GM19239 (cell line): Measurements from ENCODE around the gene ATAD3C.
A peak's percentile ranks its signal among the peaks of the same experiment; 100 is the strongest.
"Not testable (repeated sequence)": the region's sequence is repeated elsewhere in the genome, so short reads cannot be mapped to it uniquely, and the experiment has no call there.

Experiments
- DNase-seq: peaks from one replicate; pipeline ENCODE4 v3.0.0; 2011; ENCODE audit warnings: low spot score; ENCODE audit not compliant: insufficient read length
- FAIRE-seq: peaks from 2 replicates; lab custom pipeline; 2011; peaks lifted over from hg19 to GRCh38; lab: Jason Lieb, UNC

ATAD3C gene

DNA sequence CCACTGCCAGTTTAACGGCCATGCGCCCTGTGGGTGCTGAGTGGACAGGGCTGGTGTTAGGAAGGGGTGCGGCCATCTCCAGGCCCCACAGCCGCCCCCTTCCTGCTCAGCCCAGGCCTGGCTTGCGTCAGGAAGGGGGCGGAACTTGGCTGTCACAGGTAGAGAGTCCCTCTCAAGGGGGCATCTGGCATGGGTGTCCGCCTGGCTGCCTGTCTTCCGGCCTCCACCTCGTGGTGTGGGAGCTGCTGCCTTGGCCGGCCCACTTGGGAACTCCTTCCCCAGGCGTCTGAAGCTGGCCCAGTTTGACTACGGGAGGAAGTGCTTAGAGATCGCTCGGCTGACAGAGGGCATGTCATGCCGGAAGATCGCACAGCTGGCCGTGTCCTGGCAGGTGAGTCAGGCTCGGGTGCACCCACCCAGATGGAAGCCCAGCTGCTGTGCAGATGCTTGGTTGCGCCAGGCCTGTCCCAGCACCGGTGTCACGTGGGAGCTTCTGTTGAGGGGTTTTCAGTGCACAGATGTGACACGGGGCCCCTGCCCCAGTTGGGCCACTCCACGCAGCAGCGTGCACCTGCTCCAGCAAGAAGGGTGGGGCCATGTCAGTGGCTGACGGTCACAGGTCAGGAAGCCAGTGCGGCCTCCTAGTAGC, 13.0 kb downstream of the ATAD3C start:
- FAIRE-seq (no peak), DNase-seq (no peak)

GRCh38 chr1:1463312-1463711, 13.8 kb downstream of the ATAD3C start:
- DNase-seq (no peak), FAIRE-seq (no peak)

GRCh38 chr1:1468196-1468985, 18.9 kb downstream of the ATAD3C start:
- FAIRE-seq, DNase-seq: not testable (repeated sequence)

- DNase-seq (no peak), FAIRE-seq (no peak)
These were observed 21.3 kb downstream of the ATAD3C start for GRCh38 chr1:1470626-1471388.

DNA sequence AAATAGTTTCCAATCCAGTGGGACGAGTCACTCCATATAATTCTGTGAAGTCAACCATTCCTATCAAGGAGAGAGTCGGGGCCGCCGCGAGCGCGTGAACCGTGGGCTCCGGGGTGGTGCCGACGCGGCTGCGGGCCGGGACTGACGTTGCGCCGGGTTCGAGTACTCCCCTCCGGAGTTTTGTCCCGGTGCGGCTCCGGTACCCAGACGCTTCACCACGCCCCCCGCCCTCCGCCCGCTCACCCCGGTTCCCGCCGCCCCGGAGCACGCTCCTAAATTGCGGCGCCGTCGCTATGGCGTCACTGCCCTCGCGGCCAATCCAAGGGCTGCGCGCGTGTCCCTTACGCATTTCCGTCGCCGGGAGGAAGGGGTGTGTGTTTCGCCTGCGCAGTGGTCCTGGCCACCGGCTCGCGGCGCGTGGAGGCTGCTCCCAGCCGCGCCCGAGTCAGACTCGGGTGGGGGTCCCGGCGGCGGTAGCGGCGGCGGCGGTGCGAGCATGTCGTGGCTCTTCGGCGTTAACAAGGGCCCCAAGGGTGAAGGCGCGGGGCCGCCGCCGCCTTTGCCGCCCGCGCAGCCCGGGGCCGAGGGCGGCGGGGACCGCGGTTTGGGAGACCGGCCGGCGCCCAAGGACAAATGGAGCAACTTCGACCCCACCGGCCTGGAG, 22.0 kb downstream of the ATAD3C start, which contains the start of gene ATAD3B:
Gene ATAD3B, plus strand, starts transcription at position 377 of the 664 bp plus-strand sequence. Its CDS starts 120 bp downstream, at position 497.
- peak; percentile 81 for FAIRE-seq

DNA sequence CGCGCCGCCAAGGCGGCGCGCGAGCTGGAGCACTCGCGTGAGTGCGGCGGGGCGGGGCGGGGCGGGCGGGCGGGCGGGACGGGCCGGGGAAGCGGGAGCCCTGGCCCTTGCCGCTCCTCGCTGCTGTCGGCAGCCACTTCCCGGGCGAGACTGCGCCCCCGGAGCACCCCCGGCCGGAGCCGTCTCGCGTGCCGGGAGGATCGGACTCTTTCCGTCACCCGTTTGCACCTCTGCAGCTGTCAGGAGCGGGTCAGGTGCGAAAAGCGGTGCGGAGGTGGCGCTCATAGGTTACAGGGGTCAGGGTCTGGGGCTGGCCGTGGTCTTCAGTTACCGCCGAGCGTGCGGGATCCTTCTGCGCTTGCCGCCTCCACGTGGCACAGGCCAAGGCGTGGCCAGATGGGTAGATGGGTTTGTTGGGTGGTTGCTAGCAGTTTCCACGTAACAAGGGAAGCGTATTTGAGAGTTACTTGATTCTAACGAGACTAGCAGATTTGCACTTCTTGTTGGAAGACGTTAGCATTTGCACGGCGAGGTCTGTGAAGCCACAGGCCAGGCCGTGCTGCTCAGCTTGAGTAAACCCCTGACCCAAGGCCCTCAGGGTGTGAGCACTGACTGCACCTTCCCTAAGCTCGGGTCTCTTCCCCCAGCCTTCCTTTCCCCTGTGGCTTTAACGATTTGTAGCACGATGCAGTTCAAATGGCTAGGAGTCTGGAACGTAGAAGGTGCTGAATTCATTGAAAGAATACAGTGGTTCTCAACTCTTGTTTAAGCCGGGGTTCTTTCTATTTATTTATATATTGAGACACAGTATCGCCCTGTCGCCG, 22.8 kb downstream of the ATAD3C start:
- FAIRE-seq = peak; percentile 81
- not testable (repeated sequence) for DNase-seq

More for the DNA sequence above, 22.0 kb downstream of the ATAD3C start, which contains the start of gene ATAD3B:
- DNase-seq = peak; percentile 98

DNA sequence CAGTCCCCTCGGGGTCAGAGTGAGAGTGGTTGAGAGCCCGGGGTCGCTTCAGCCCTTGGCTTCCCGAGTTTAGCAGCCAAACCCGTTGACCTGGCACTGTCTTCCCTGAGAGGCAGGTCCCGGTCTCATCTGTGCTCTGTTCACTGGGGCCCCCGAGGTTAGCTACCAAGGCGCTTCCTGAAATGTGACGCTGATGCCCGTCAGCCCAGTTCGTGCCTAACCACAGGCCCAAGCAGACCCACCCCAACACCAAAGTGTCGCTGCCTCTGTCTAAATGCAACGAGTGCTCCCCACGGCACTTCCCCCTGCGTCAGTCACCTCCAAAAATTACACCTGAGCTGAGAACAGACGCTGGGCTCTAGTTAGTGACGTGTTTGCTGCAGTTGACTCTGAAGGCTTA, 26.5 kb downstream of the ATAD3C start:
- DNase-seq, FAIRE-seq: not testable (repeated sequence)

DNA sequence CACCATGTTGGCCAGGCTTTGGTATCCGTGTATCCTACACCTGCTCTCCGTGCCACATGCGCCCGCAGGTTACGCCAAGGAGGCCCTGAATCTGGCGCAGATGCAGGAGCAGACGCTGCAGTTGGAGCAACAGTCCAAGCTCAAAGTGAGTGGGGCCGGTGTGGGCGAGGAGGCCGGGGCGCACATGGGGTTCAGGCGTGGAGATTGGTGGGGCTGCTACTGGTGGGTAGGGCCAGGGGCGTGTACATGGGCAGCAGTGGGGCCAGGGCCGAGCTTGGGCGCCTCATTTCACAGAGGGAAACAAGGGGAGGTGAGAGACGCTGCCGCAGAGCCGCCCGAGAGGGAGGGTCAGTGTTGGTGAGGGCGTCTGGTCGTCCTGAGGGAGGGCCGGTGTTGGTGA, 27.7 kb downstream of the ATAD3C start:
- DNase-seq (no peak), FAIRE-seq (no peak)

DNA sequence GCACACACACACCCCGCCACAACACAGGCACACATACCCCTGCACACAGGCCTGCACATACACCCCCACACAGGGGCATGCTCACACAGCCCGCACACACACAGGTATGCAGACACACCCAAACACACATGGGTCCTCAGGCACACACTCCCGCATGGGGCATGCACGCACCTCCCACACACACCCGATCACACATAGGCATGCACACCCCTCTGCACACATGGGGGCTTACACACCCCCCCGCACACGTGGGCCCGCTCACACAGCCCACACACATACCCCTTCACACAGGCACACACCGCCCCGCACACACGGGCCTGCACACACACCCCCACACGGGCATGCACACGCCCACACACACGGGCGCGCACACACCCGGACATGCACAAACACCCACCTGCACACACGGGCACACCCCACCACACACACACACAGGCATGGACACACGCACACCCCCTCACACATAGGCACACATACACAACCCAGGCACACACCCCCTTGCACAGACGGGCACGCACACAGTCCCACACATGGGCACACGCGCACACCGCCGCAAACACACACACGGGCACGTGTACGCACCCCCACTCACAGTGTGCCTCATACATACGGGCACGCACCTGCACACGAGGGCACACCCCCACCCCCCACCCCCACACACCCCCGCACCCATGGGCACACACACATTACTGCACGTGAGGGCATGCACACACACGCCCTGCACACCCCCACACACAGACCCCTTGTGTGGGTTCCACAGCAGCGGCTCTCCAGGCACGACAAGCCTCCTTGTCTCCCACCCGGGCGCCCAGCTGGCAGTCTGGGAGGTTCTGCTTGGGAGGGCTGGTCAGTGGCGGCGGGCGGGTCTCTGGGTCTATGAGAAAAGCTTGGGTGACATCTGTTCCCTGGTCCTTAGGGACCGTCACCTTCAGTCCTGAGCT, 30.3 kb downstream of the ATAD3C start:
- no peak for FAIRE-seq
- no peak for DNase-seq

- not testable (repeated sequence) for FAIRE-seq, DNase-seq
These were observed 31.0 kb downstream of the ATAD3C start for GRCh38 chr1:1480488-1480867.

- not testable (repeated sequence) for DNase-seq, FAIRE-seq
These were observed 32.3 kb downstream of the ATAD3C start for GRCh38 chr1:1481811-1482210.

- FAIRE-seq (no peak), DNase-seq (no peak)
These were observed 33.4 kb downstream of the ATAD3C start for GRCh38 chr1:1482856-1483255.

DNA sequence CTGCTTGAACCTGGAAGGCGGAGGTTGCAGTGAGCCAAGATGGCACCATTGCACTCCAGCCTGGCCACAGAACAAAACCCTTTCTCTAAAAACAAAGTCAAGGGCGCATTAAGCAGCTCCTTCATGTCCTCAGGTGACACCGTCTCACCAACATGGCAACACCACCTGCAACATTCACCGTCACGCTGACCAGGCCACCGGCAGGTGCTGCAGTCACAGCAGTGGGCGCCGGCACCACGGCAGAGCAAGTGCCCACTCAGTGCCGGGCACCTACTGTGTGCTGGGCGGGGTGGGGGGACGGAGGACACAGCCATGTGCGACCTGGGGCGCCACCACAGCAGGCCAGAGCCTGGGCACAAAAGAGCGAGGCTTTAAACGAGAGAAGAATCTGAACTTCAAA, 34.2 kb downstream of the ATAD3C start:
- no peak for DNase-seq
- no peak for FAIRE-seq

GRCh38 chr1:1484976-1485750, 35.7 kb downstream of the ATAD3C start:
- FAIRE-seq, DNase-seq: not testable (repeated sequence)

DNA sequence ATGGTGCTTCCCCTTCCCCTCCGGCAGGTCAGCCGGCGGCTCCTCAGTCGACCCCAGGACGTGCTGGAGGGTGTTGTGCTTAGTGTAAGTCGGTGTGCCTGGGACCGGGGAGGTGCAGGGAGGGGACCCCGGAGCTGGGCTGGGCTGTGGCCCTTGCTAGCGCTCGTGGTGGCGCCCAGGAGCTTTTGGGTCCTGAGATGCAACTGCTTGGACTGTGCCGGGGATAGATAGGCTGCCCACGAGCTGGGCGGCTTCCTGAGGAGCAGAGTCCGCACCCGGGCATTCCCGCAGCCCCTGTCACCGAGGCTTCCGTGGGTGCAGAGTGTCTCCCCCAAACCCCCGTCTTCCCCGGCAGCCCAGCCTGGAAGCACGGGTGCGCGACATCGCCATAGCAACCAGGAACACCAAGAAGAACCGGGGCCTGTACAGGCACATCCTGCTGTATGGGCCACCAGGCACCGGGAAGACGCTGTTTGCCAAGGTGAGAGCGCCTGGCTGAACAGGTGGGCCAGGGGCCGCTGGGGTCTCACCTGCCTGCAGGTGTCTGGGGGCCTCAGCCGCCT, 36.3 kb downstream of the ATAD3C start:
- not testable (repeated sequence) for FAIRE-seq, DNase-seq

GRCh38 chr1:1487701-1488100, 38.2 kb downstream of the ATAD3C start:
- no peak for FAIRE-seq

GRCh38 chr1:1489231-1489630, 39.7 kb downstream of the ATAD3C start:
- FAIRE-seq (no peak), DNase-seq (no peak)

More at GRCh38 chr1:1487701-1488100, 38.2 kb downstream of the ATAD3C start:
- no peak for DNase-seq
